COLO668 (cell line): ENCODE results near the gene CNDP2.
"Not testable (repeated sequence)": the region's sequence is repeated elsewhere in the genome, so short reads cannot be mapped to it uniquely, and the experiment has no call there.

ENCODE experiments used
- DNase-seq: peaks from one replicate; lab custom pipeline; 2025; ENCODE audit not compliant: unreplicated experiment; lab: John Stamatoyannopoulos, UW

The CNDP2 gene

GRCh38 chr18:74565993-74566392 is 69.8 kb downstream of the CNDP2 start:
- not testable (repeated sequence) for DNase-seq

GRCh38 chr18:74567822-74568221 is 71.7 kb downstream of the CNDP2 start:
- no peak for DNase-seq

- DNase-seq: no peak
Measured at GRCh38 chr18:74569401-74569800, 73.2 kb downstream of the CNDP2 start.

GRCh38 chr18:74570266-74570665 is 74.1 kb downstream of the CNDP2 start:
- DNase-seq: no peak

GRCh38 chr18:74571895-74572680 is 75.9 kb downstream of the CNDP2 start:
- no peak for DNase-seq

- DNase-seq: no peak
Measured at GRCh38 chr18:74573053-74573452, 76.9 kb downstream of the CNDP2 start.
